ENCODE results near the gene ACTRT2. TPM values are rescaled to one million over a fixed set of nuclear protein-coding genes. Genes with fewer than 3 reads are reported as not detected.

Gene ACTRT2
- total RNA-seq, 1 donor from 2014 or later, result not detected

GRCh38 chr1:3031401-3032221 lies 10.3 kb downstream of the ACTRT2 start:
- no peak for DNase-seq (ENCODE audit: low read depth)

- DNase-seq (ENCODE audit: low read depth), result no peak
These were observed 11.2 kb downstream of the ACTRT2 start for GRCh38 chr1:3032371-3033039.

GRCh38 chr1:3033040-3033789 lies 11.9 kb downstream of the ACTRT2 start:
- DNase-seq (ENCODE audit: low read depth), result no peak

GRCh38 chr1:3033790-3034090 lies 12.5 kb downstream of the ACTRT2 start:
- no peak for DNase-seq (ENCODE audit: low read depth)

- no peak for DNase-seq (ENCODE audit: low read depth)
These were observed 12.9 kb downstream of the ACTRT2 start for GRCh38 chr1:3034162-3034561.

- DNase-seq (ENCODE audit: low read depth), result no peak
These were observed 13.7 kb downstream of the ACTRT2 start for GRCh38 chr1:3034728-3035562.

- no peak for DNase-seq (ENCODE audit: low read depth)
These were observed 14.5 kb downstream of the ACTRT2 start for GRCh38 chr1:3035563-3036446.

- no peak for DNase-seq (ENCODE audit: low read depth)
These were observed 15.4 kb downstream of the ACTRT2 start for GRCh38 chr1:3036447-3037280.

- no peak for DNase-seq (ENCODE audit: low read depth)
These were observed 16.2 kb downstream of the ACTRT2 start for GRCh38 chr1:3037281-3038040.

GRCh38 chr1:3038113-3038551 lies 16.9 kb downstream of the ACTRT2 start:
- DNase-seq (ENCODE audit: low read depth), result no peak

GRCh38 chr1:3038571-3039181 lies 17.4 kb downstream of the ACTRT2 start:
- DNase-seq (ENCODE audit: low read depth), result no peak

- DNase-seq (ENCODE audit: low read depth), result no peak
These were observed 18.7 kb downstream of the ACTRT2 start for GRCh38 chr1:3040004-3040403.

GRCh38 chr1:3042481-3042880 lies 21.2 kb downstream of the ACTRT2 start:
- DNase-seq (ENCODE audit: low read depth), result no peak

- no peak for DNase-seq (ENCODE audit: low read depth)
These were observed 27.9 kb downstream of the ACTRT2 start for GRCh38 chr1:3049164-3049563.

- DNase-seq (ENCODE audit: low read depth), result no peak
These were observed 28.6 kb downstream of the ACTRT2 start for GRCh38 chr1:3049905-3050304.

- no peak for DNase-seq (ENCODE audit: low read depth)
These were observed 29.3 kb downstream of the ACTRT2 start for GRCh38 chr1:3050603-3051002.

GRCh38 chr1:3051270-3052268 lies 30.3 kb downstream of the ACTRT2 start:
- no peak for DNase-seq (ENCODE audit: low read depth)
